Immature natural killer cell (primary cell): ENCODE measurements around the gene GJA5. TPM values are rescaled to one million over a fixed set of nuclear protein-coding genes. Genes with fewer than 3 reads are reported as not detected.

Experiments
- DNase-seq, 3 donors: peaks; one replicate each; pipeline ENCODE4 v3.0.0; 2022; ENCODE audit warnings: mixed read lengths in 1 of 3
- H3K27ac Mint-ChIP-seq, 6 donors: one replicate each; pipeline ENCODE4 v1.8.0; 2020; ENCODE audit warnings: mixed read lengths in 6 of 6, mild to moderate bottlenecking in 5 of 6, inconsistent platforms in 4 of 6, moderate library complexity in 3 of 6
- H3K27me3 Mint-ChIP-seq, 3 donors: one replicate each; pipeline ENCODE4 v1.8.0; 2020 to 2021; ENCODE audit warnings: low read depth in 3 of 3, mild to moderate bottlenecking in 3 of 3, mixed read lengths in 3 of 3, moderate library complexity in 3 of 3, inconsistent platforms in 1 of 3
- H3K36me3 Mint-ChIP-seq, 3 donors: one replicate each; pipeline ENCODE4 v1.8.0; 2020; ENCODE audit warnings: mixed read lengths in 3 of 3, inconsistent platforms in 2 of 3, mild to moderate bottlenecking in 2 of 3
- H3K4me1 Mint-ChIP-seq, 2 donors: one replicate each; pipeline ENCODE4 v1.8.0; 2020; ENCODE audit warnings: inconsistent platforms in 2 of 2, mild to moderate bottlenecking in 2 of 2, mixed read lengths in 2 of 2, moderate library complexity in 1 of 2
- H3K4me3 Mint-ChIP-seq, 5 donors: one replicate each; pipeline ENCODE4 v1.8.0; 2020; ENCODE audit warnings: mild to moderate bottlenecking in 5 of 5, mixed read lengths in 5 of 5, inconsistent platforms in 3 of 5, moderate library complexity in 3 of 5
- H3K9me3 Mint-ChIP-seq, 6 donors: one replicate each; pipeline ENCODE4 v1.8.0; 2020; ENCODE audit warnings: mild to moderate bottlenecking in 6 of 6, mixed read lengths in 6 of 6, inconsistent platforms in 4 of 6, moderate library complexity in 3 of 6
- polyA plus RNA-seq, 3 donors: library from polyadenylated mRNA; unstranded; fragments of 300-500 nt; fragmentation: Illumina TruSeq; gene quantifications; one replicate each; pipeline ENCODE4 v1.2.3, GENCODE V29; 2021

The GJA5 gene
- polyA plus RNA-seq, 3 donors from 2014 or later = not detected

DNA sequence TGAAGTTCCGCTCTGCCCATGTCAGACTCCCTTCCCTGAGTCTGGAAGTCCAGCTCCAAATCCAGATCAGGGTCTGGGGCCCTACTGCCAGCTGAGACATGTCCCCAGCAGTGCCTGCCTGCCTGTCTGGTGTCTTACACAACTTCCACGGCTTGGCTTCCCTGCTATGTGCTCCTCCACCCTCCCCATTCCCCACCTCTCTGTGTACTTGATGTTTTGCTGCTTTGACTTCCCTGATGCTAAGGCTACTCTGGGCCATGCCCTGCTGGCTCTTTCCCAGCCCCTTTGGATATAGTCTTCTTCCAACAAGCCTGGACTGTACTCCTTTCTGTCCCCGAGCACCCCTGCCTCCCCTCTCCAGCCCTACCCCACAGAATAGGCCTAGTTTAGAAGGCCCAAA is 7.3 kb downstream of the GJA5 start:
- DNase-seq = no peak
- Mint-ChIP-seq H3K36me3 (no peaks in the 10 kb centered on the region), H3K27me3 (peaks cover 2 to 4% (median 2%) of the 10 kb centered on the region in 3 donors), H3K27ac (no peak overlapping the region), H3K4me3 (no peak overlapping the region), H3K9me3 (no peaks in the 10 kb centered on the region), H3K4me1 (no peaks in the 10 kb centered on the region)

DNA sequence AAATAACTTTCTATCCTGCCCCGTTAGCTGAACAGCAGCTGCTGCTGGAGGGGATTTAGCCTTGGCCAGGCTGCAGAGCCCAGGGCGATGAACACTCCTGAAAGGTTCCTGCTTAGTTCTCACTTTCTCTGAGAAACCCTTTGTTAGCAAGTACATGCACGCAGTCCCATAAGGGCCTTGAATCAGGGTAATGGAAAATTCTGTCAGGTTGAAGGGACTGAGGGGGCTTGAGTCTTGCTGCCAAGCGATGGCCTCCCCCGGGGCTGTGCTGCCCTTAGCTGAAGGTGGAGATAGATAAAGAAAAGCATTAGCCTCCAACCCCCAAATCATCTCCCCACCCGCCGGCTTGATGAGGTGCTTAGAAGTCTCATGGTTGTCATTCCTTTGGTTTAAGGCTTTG is 7.9 kb downstream of the GJA5 start:
- Mint-ChIP-seq H3K4me1 (no peaks in the 10 kb centered on the region), H3K4me3 (no peak overlapping the region), H3K36me3 (no peaks in the 10 kb centered on the region), H3K9me3 (no peaks in the 10 kb centered on the region), H3K27ac (no peak overlapping the region), H3K27me3 (peaks cover 2 to 5% (median 4%) of the 10 kb centered on the region in 3 donors)
- DNase-seq = no peak

DNA sequence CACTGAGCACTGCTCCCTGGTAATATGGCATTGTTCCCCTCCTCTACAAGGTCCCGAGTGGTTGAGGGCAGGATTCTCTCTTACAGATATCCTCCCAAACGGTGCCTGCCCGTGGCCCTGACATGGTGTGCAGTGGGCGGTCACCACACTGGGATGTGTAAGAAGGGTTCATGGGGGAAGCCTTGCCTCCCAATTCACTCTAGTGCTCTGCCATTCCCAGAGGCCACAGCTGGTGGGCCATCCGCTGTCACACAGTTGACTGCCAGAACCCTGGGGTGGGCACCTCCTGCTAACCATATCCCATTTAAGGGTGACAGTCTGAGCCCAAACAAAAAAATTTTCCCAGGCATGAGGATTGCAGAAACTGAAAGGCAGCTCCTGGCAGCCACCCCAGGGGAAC is 9.1 kb downstream of the GJA5 start:
- Mint-ChIP-seq H3K4me3 (no peak overlapping the region), H3K4me1 (no peaks in the 10 kb centered on the region), H3K27me3 (peaks cover 2 to 7% (median 4%) of the 10 kb centered on the region in 3 donors), H3K9me3 (no peaks in the 10 kb centered on the region), H3K27ac (no peak overlapping the region), H3K36me3 (no peaks in the 10 kb centered on the region)
- DNase-seq = no peak

- no peaks in the 10 kb centered on the region for H3K36me3 Mint-ChIP-seq
- H3K27ac Mint-ChIP-seq = no peak overlapping the region
- H3K4me3 Mint-ChIP-seq = no peak overlapping the region
- H3K27me3 Mint-ChIP-seq = peaks cover 2 to 7% (median 2%) of the 10 kb centered on the region in 3 donors
- no peak for DNase-seq
- H3K9me3 Mint-ChIP-seq = no peaks in the 10 kb centered on the region
- H3K4me1 Mint-ChIP-seq = no peaks in the 10 kb centered on the region
These were observed 9.7 kb downstream of the GJA5 start for GRCh38 chr1:147750618-147751217.

GRCh38 chr1:147749792-147750191 is 10.6 kb downstream of the GJA5 start:
- Mint-ChIP-seq H3K36me3 (no peaks in the 10 kb centered on the region), H3K4me1 (no peaks in the 10 kb centered on the region), H3K27ac (no peak overlapping the region), H3K4me3 (no peak overlapping the region), H3K9me3 (no peaks in the 10 kb centered on the region), H3K27me3 (peaks cover 2 to 7% (median 2%) of the 10 kb centered on the region in 3 donors)
- DNase-seq = no peak

GRCh38 chr1:147748676-147749350 is 11.6 kb downstream of the GJA5 start:
- Mint-ChIP-seq H3K27me3 (peaks cover 2 to 9% (median 4%) of the 10 kb centered on the region in 3 donors), H3K36me3 (no peaks in the 10 kb centered on the region), H3K9me3 (no peaks in the 10 kb centered on the region), H3K4me1 (no peaks in the 10 kb centered on the region), H3K27ac (no peak overlapping the region), H3K4me3 (no peak overlapping the region)
- DNase-seq = no peak

GRCh38 chr1:147747966-147748365 is 12.4 kb downstream of the GJA5 start:
- H3K27ac Mint-ChIP-seq = no peak overlapping the region
- H3K4me1 Mint-ChIP-seq = no peaks in the 10 kb centered on the region
- H3K27me3 Mint-ChIP-seq = peaks cover 2 to 9% (median 4%) of the 10 kb centered on the region in 3 donors
- no peak overlapping the region for H3K4me3 Mint-ChIP-seq
- H3K36me3 Mint-ChIP-seq = no peaks in the 10 kb centered on the region
- no peak for DNase-seq
- H3K9me3 Mint-ChIP-seq = no peaks in the 10 kb centered on the region

- Mint-ChIP-seq H3K36me3 (no peaks in the 10 kb centered on the region), H3K4me1 (no peaks in the 10 kb centered on the region), H3K9me3 (peaks cover 0 to 2% (median 0%) of the 10 kb centered on the region in 6 donors), H3K27me3 (peaks cover 2 to 7% (median 3%) of the 10 kb centered on the region in 3 donors), H3K4me3 (no peak overlapping the region), H3K27ac (no peak overlapping the region)
- DNase-seq = no peak
These were observed 15.1 kb downstream of the GJA5 start for GRCh38 chr1:147745271-147745670.

DNA sequence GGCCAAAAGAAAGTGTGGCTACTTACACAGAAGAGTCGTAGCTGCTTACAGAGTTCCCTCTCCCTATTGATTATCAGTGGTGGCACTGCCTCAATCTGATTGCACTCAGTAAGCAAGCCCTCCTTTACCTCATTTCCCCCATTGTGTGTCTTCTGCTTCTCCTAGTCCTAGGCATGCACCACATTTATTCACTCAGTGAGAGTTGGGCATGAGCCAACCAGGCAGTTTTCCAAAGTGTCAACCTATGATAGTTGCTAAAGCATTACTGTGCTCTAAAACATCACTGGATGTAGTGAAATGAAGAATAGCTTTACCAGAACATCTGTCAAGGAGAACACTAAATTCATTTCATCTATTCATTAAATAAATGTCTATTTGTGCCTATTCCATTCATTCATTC is 19.3 kb downstream of the GJA5 start:
- Mint-ChIP-seq H3K36me3 (no peaks in the 10 kb centered on the region), H3K4me3 (no peak overlapping the region), H3K27ac (no peak overlapping the region), H3K27me3 (peaks cover 3 to 6% (median 5%) of the 10 kb centered on the region in 3 donors), H3K4me1 (peaks cover 0 to 7% of the 10 kb centered on the region in 2 donors), H3K9me3 (peaks cover 0 to 2% (median 0%) of the 10 kb centered on the region in 6 donors)
- no peak for DNase-seq

GRCh38 chr1:147740391-147740790 is 20.0 kb downstream of the GJA5 start:
- no peak overlapping the region for H3K4me3 Mint-ChIP-seq

DNA sequence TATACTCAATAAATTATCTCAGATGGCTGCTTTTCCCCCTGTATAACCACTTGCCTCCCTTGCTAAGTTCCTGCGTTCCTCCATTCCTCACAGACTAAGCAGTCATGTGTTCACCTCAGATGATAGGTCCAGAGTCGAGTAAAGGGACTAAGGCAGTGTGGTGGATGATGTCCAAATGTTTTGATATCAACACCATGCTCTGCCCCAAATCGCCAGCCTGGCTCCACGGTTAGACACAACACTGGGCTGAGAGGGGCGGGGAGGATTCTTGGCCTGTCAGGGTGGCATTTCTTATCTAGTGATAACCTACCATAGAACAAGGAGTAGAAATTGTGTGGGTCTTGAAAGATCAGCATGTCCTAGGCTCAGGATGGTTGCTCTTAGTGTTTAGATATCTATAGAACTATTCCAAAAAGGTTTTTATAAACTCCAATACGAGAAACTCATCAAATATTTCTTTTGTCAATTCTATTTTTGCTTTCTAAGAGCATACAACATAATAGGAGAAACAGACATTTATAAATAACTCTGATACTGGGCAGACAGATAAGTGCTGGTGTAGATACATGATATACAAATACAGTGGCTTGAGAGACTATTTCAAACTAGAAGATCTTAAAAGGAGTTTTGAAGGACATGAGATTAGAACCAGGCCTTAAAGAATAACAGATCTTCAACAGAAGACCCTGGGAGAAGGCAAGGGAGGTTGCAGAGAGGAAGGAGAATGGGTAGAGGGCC is 21.5 kb downstream of the GJA5 start:
- Mint-ChIP-seq H3K4me1 (peaks cover 14 to 21% of the 10 kb centered on the region in 2 donors), H3K27me3 (peaks cover 3 to 4% (median 3%) of the 10 kb centered on the region in 3 donors), H3K9me3 (peaks cover 0 to 4% (median 0%) of the 10 kb centered on the region in 6 donors), H3K27ac (no peak overlapping the region), H3K4me3 (no peak overlapping the region), H3K36me3 (no peaks in the 10 kb centered on the region)
- no peak for DNase-seq

More at GRCh38 chr1:147740391-147740790, 20.0 kb downstream of the GJA5 start:
- H3K27ac Mint-ChIP-seq = no peak overlapping the region
- H3K4me1 Mint-ChIP-seq = peaks cover 4 to 10% of the 10 kb centered on the region in 2 donors
- peaks cover 0 to 2% (median 0%) of the 10 kb centered on the region in 6 donors for H3K9me3 Mint-ChIP-seq
- no peaks in the 10 kb centered on the region for H3K36me3 Mint-ChIP-seq
- no peak for DNase-seq
- peaks cover 3 to 6% (median 5%) of the 10 kb centered on the region in 3 donors for H3K27me3 Mint-ChIP-seq

DNA sequence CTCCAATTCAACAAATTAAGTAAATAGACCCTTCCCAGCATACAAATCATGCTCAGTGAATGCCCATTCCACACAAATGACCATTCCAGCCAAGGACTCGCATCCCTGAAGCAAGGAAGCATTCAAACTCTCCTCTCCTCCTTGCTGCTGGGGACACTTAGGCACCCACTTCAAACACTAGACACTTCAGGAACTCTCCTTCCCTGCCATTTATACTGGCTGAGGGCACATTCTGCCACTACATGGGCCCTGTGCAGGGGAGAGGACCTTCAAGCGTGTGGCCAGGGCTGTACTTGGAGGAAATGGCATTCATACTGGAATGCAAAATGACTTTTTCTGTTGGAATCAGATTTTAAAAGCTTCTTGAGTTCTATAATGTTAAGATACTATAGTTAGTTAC is 22.3 kb downstream of the GJA5 start:
- peaks cover 14 to 21% of the 10 kb centered on the region in 2 donors for H3K4me1 Mint-ChIP-seq
- H3K36me3 Mint-ChIP-seq = no peaks in the 10 kb centered on the region
- peaks cover 3 to 4% (median 3%) of the 10 kb centered on the region in 3 donors for H3K27me3 Mint-ChIP-seq
- peaks cover 0 to 4% (median 0%) of the 10 kb centered on the region in 6 donors for H3K9me3 Mint-ChIP-seq
- DNase-seq = no peak
- H3K27ac Mint-ChIP-seq = no peak overlapping the region
- H3K4me3 Mint-ChIP-seq = no peak overlapping the region

DNA sequence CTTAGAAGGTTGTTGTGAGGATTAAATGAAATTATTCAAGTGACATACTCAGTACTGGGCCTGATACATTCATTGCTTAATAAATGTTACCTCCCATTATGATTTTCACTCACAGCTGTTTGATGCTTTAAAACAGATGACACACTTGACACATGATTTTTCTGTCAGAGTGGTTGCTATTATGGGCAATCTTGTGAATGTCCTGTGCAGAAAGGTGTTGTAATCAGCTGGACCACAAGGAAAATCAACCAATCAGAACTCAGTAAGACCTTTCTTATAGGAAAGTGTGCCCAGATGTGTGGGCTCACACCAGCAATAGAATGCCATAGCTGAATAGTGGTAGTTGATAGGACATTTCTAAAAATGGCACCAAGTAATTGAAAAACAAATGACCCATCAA is 23.5 kb downstream of the GJA5 start:
- Mint-ChIP-seq H3K27ac (no peak overlapping the region), H3K4me3 (no peak overlapping the region), H3K4me1 (peaks cover 14 to 21% of the 10 kb centered on the region in 2 donors), H3K27me3 (peaks cover 3 to 10% (median 6%) of the 10 kb centered on the region in 3 donors), H3K36me3 (no peaks in the 10 kb centered on the region), H3K9me3 (peaks cover 0 to 4% (median 0%) of the 10 kb centered on the region in 6 donors)
- peak; percentile 7 to 24 (median 10) for DNase-seq

DNA sequence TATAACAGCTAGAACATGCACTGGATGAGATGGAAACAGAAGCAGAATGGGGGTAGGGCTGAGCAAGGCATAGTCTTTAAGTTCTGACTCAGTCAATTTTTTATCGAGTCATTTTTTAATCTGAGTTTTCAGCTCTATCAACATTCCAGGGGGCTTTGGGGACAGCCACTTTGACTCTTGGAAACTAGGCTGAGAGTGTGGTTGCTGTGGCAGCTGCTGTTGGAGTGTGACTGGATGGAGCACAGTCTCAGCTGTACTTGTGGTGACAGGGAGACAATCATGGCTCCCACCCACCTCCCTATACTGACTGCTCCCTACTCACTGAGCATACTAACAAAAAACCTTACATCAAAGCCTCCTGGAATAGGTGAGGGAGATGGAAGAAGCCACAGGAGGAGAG is 25.0 kb downstream of the GJA5 start:
- Mint-ChIP-seq H3K36me3 (no peaks in the 10 kb centered on the region), H3K9me3 (peaks cover 0 to 4% (median 0%) of the 10 kb centered on the region in 6 donors), H3K4me1 (peaks cover 14 to 21% of the 10 kb centered on the region in 2 donors), H3K27me3 (peaks cover 6 to 12% (median 11%) of the 10 kb centered on the region in 3 donors), H3K27ac (no peak overlapping the region), H3K4me3 (peak overlapping the region in 1 of 5 donors; percentile 15)
- DNase-seq = no peak
